SKM-1 treated with dmso at 0.1 percent for 144 hours (cell line): Measurements from ENCODE around the gene SLC44A1.

Experiments used
- DNase-seq: peaks from one replicate; lab custom pipeline; 2025; ENCODE audit not compliant: unreplicated experiment; lab: John Stamatoyannopoulos, UW

The SLC44A1 gene

GRCh38 chr9:105331755-105332154 is 87.3 kb downstream of the SLC44A1 start:
- DNase-seq = no peak

- no peak for DNase-seq
These were observed 88.0 kb downstream of the SLC44A1 start for GRCh38 chr9:105332471-105332870.

GRCh38 chr9:105333076-105333475 is 88.6 kb downstream of the SLC44A1 start:
- DNase-seq = no peak

GRCh38 chr9:105333811-105334210 is 89.4 kb downstream of the SLC44A1 start:
- no peak for DNase-seq

- no peak for DNase-seq
These were observed 93.9 kb downstream of the SLC44A1 start for GRCh38 chr9:105338308-105338707.

GRCh38 chr9:105339849-105340248 is 95.4 kb downstream of the SLC44A1 start:
- DNase-seq = no peak

- DNase-seq = no peak
These were observed 97.1 kb downstream of the SLC44A1 start for GRCh38 chr9:105341434-105342146.

GRCh38 chr9:105342147-105342505 is 97.7 kb downstream of the SLC44A1 start:
- DNase-seq = no peak

- no peak for DNase-seq
These were observed 99.8 kb downstream of the SLC44A1 start for GRCh38 chr9:105344283-105344682.

- no peak for DNase-seq
These were observed 101.2 kb downstream of the SLC44A1 start for GRCh38 chr9:105345626-105346025.

- no peak for DNase-seq
These were observed 101.8 kb downstream of the SLC44A1 start for GRCh38 chr9:105346273-105346672.

- no peak for DNase-seq
These were observed 110.0 kb downstream of the SLC44A1 start for GRCh38 chr9:105354448-105354847.

- DNase-seq = no peak
These were observed 111.3 kb downstream of the SLC44A1 start for GRCh38 chr9:105355781-105356180.

GRCh38 chr9:105357937-105358336 is 113.5 kb downstream of the SLC44A1 start:
- DNase-seq = no peak

- DNase-seq = no peak
These were observed 115.4 kb downstream of the SLC44A1 start for GRCh38 chr9:105359892-105360291.

GRCh38 chr9:105360344-105360743 is 115.9 kb downstream of the SLC44A1 start:
- DNase-seq = no peak

- DNase-seq = no peak
These were observed 117.4 kb downstream of the SLC44A1 start for GRCh38 chr9:105361873-105362272.

- no peak for DNase-seq
These were observed 118.0 kb downstream of the SLC44A1 start for GRCh38 chr9:105362470-105362869.

- DNase-seq = no peak
These were observed 119.4 kb downstream of the SLC44A1 start for GRCh38 chr9:105363837-105364236.

- no peak for DNase-seq
These were observed 125.5 kb downstream of the SLC44A1 start for GRCh38 chr9:105369911-105370310.

- no peak for DNase-seq
These were observed 129.3 kb downstream of the SLC44A1 start for GRCh38 chr9:105373723-105374122.

- no peak for DNase-seq
These were observed 130.9 kb downstream of the SLC44A1 start for GRCh38 chr9:105375323-105375722.

GRCh38 chr9:105376893-105377292 is 132.4 kb downstream of the SLC44A1 start:
- DNase-seq = no peak
